Occipital lobe (tissue), 2 donors: ENCODE measurements around the gene TEDC1. TPM values are rescaled to one million over a fixed set of nuclear protein-coding genes. Genes with fewer than 3 reads are reported as not detected.
A peak's percentile ranks its signal among the peaks of the same experiment; 100 is the strongest.

Experiments used
- DNase-seq: peaks from one replicate; lab custom pipeline; 2025; lab: John Stamatoyannopoulos, UW
- total RNA-seq: library from RNA; depleted of rRNA; stranded (reverse); fragments of >200 nt; gene quantifications from one replicate; pipeline ENCODE4 v1.2.3, GENCODE V29; 2014

TEDC1 gene
- total RNA-seq, 1 donor from 2014 or later: 5.6 TPM

DNA sequence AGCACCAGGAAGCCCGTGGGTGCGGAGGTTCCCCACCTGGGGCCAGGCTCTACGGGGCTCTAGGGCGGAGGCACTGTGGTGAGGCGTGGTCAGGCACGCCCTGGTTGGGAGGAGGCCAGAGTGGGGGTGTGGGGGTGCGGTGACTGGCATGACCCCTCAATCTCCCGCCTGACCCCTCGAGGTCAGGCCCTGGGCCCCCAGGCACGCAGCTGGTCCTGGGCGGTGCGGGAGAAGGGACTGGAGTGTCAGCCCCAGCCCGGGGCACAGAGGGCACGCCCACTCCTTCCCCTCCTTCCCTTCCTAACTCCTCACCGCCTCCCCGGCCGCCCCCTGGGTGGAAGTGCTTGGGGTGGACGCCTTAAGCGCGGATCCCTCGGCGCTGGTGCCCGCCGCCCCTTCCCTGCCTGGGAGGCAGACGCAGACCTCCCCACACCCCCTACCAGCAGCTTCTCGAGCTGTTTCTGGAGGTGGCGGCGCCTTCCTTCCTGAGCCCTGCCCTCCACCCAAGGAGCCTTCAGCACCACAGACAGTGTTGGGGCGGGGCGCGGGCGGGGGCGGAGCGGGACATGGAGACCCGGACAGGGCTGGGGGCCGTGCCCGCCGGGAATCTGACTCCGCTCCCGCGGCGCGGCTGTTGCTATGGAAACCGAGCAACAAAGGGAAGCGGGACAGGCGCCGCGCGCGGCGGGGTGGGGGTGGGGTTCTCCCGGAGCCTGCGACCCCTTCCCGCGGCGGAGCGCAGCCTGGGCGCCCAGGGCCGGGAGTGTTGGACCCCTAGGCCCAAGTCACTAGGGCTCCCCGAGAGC, 17.2 kb upstream of the TEDC1 start:
- DNase-seq: peak; percentile 35

DNA sequence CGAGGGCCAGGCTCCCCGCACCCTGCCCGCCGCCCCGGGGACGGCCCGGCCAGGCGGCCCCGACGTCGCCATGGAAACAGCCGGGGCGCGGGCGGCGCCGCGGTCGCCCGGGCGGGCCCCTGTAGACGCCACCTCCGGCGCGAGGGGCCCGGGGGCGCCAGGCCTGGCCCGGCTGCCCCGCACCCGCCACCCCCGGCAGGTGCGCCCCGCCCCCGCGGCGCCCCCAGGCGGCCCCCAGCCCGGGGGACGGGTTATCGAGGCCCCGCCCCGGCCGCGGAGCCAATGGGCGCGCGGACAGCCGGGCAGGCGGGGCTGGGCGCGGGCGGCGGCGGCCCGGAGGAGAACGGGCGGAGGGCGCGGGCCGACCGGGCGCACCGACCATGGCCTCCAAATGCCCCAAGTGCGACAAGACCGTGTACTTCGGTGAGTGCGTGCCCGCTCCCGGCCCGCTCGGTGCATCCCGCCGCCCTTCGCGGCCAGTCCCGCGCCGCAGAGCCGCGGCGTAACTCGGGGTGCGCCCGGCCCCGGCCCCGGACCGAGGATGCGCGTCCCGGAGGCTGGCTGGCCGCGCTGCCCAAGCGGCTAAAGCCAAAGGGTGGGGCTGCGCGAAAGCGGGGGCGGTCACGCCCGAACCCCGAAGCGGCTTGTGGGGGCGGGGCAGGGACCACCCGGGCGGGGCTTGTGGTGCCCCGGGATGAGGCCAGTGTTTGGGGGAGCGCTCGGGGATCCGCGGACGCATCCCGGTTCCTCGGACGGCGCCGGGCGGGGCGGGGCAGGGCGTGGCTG, 16.4 kb upstream of the TEDC1 start, which contains the start of gene CRIP2:
Gene CRIP2 (plus strand): TSS at position 339 of the 786 bp plus-strand sequence. CDS start 42 bp downstream, at position 381.
- no peak for DNase-seq

DNA sequence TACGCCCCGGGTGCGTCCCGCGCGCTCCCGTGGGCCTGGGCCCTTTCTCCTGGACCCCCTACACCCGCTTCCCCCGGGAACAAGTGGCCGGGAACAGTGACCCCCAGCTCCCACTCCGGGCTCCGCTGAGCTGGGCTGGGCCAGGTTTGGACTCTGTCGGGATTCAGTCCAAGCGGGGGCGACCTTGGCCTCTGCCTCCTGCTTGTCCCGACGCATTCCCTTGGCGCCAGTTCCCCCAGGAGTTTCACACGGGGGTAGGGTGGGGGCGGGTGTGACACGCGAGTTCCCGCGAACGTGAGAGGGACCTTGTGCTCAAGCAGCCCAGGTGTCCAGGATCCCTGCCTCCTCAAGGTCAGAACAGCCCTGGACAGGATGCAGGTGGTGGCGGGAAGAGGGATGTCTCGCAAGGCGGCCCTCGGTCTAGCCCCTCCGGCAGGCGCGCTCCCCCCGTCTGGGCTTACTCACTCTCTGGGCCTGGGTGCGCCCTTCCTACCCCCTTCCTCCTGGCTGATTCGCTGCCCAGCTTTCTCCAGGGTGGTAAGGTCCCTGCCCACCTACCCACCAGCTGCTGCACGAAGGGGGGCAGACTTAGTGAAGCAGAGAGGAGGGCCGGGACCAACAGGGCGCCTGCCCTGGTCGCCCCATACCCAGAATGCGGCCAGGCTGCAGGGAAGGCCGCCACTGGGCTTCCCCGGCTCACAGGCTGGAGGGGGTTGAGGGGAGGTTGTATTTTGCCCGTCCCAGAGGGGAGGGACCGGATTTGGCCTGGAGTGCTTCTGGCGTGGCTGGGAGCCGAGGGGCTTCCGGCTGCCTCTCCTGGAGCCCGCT, 15.6 kb upstream of the TEDC1 start:
- DNase-seq: no peak

DNA sequence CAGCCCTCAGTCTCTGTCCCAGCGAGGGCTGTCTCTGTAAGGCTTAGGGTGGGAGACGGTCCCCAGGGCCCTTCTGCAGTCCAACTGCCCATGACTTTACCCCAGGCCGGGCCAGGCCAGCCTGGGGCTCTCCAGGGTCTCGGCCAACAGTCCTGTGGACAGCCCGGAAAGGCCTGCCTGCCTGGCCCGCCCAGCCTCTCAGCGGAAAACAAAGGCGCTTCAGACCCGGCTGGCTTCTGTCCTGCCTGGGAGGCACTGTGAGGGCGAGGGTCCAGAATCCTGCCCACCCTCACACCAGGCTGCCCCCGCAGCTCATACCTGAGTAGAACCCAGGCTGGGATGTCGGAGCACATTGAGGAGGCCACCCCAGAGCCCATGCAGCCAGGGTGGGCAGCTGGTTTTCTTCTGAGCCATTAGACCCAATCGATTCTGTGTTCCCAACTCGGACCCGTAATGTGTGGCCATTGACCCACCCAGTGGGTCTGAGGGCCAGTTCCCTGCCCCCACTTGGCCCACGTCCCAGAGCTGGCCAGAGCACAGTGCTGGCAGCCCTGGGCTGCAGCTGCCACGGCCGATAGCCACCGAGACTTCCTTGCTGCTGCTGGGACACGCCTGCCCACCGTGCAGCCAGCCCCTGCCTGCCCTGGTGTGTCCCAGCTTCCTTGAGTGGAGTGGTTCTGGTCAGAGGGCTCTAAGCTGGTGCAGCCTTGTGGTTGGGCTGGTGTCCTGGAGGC, 14.8 kb upstream of the TEDC1 start:
- peak; percentile 66 for DNase-seq

DNA sequence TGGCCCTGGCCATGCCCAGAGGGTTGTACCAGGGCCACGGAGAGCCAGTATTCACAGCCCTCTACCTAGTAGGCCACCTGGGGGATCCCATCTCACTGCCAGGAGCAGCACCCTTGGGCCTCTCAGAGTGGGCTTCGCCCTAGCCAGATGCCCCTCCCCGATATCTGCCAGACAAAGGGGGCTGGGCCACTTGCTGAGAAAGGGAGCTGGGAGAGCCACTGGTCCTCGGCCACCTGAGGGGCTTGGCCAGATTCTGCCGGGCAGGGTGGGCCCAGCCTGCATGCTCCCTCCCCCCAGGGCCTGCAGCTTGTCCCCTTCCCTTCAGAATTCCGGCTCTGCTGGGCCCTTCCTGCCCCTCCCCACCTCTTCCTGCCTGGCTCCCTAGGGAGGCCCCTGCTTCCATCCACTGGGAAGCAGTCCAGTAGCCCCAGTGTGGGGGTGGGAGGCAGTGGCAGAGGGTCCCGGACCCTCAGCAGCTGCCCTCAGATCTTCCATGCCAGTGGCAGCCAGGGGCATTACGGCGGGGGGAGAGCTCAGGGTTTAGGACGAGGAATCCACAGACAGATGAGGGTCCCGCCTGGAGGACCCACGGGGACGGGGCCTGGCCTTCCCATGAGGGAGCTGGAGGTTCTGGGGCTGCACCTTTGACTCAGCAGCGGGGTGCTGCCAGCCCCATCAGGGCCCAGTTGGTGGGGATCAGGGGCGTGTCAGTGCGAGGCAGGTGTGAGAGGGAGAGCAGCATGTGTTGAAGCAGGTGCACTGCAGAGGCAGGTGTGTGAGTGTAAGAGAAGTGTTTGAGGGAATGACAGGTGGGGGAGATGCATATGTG, 14.0 kb upstream of the TEDC1 start:
- no peak for DNase-seq

DNA sequence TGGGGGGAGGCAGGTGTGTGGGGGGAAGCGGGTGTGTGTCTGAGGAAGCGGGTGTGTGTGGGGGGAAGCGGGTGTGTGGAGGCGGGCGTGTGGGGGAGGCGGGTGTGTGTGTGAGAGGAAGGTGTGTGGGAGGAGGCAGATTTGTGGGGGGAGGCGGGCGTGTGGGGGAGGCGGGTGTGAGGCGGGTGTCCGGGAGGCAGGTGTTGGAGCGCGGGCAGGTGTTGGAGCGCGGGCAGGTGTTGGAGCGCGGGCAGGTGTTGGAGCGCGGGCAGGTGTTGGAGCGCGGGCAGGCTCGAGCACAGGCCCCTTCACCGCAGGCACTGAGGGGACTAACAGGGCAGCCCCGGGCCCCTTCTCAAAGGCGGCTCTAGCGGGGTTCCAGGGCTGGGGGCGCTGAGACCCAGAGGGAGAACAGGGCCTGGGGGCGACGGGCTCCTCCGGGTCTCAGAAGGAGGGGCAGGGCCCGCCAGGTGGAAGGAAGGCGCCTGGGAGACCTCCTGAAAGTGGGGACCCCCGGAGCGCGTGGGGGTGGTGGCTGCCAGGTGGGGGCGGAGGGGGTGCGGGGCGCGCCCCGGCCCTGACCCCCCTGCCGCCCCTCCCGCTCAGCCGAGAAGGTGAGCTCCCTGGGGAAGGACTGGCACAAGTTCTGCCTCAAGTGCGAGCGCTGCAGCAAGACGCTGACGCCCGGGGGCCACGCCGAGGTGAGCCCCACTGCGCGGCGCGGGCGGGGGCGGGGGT, 13.2 kb upstream of the TEDC1 start:
- DNase-seq: no peak

DNA sequence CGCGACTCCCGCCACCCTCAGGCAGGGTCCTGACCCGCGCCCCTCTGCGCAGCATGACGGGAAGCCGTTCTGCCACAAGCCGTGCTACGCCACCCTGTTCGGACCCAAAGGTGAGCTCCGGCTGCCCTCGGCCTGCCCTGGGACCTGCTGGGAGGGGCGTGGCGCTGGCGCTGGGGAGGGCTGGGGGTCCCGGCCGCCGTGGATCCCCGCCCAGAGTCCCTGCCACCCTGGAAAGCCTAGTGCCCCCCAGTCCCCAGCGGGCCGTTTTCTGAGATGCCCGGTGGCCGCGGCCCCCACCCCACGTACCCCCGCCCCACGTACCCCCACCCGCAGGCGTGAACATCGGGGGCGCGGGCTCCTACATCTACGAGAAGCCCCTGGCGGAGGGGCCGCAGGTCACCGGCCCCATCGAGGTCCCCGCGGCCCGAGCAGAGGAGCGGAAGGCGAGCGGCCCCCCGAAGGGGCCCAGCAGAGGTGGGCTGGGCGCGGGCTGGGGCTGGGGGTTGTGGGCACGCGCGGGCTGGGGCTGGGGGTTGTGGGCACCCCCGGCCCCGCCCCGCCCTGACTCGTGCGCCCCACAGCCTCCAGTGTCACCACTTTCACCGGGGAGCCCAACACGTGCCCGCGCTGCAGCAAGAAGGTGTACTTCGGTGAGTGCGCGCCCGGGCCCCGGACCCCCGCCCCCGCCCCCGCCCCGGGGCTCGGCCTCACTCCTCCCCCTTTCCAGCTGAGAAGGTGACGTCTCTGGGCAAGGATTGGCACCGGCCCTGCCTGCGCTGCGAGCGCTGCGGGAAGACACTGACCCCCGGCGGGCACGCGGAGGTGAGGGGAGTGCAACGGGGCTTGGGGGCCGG, 12.4 kb upstream of the TEDC1 start:
- DNase-seq: no peak

DNA sequence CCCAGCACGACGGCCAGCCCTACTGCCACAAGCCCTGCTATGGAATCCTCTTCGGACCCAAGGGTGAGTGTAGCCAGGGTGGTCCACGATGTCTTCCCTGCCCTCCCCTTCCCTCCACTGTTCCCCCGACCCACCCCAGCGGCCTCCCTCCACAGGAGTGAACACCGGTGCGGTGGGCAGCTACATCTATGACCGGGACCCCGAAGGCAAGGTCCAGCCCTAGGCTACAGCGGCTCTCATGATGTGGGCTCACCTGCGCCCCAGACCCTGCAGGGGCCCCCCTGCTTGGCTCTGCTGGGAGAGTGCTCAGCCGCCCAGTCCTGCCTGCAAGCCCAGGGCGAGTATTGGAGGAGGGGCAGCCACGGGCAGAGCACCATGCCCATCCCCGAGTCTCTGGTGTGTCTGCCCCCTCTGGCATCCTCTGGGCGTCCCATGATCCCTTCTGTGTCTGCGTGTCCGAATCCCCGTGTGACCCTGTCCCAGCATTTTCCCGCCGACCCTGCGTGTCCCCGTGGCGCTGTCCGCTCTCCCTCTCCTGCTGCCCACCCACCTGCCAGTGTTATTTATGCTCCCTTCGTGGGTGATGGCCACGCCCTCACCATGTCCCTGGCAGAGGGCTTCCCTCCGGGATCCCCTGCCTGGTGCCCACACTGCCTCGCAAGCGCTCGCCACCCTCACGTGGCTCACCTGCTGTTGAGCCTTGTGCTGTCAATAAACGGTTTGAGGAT, 11.5 kb upstream of the TEDC1 start:
- DNase-seq: no peak

DNA sequence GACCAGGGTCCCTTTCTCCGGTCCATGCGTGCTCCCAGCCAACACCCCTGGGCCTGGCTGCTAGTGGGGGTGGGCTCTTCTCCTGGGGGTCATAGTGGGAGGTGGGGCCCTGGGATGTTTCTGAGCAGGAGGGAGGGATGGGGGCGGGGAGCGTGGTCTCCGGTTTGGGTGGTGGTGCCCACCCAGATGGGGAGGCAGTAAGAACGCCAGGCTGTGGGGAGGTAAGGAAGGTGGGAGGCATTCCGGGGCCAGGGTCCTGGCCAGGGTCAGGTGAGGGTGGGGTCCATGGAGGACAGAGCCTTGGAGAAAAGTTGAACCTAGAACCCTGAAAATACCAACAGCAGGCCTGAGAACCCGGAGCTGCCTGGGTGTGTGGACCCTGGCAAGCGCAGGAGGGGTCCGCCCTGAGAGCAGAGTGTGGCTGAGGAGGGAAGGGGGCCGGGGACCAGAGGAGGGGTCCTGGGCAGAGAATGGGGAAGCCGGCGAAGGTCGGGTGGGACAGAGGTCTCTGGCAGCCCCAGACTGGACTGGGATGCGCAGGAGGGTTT, 10.8 kb upstream of the TEDC1 start:
- no peak for DNase-seq

DNA sequence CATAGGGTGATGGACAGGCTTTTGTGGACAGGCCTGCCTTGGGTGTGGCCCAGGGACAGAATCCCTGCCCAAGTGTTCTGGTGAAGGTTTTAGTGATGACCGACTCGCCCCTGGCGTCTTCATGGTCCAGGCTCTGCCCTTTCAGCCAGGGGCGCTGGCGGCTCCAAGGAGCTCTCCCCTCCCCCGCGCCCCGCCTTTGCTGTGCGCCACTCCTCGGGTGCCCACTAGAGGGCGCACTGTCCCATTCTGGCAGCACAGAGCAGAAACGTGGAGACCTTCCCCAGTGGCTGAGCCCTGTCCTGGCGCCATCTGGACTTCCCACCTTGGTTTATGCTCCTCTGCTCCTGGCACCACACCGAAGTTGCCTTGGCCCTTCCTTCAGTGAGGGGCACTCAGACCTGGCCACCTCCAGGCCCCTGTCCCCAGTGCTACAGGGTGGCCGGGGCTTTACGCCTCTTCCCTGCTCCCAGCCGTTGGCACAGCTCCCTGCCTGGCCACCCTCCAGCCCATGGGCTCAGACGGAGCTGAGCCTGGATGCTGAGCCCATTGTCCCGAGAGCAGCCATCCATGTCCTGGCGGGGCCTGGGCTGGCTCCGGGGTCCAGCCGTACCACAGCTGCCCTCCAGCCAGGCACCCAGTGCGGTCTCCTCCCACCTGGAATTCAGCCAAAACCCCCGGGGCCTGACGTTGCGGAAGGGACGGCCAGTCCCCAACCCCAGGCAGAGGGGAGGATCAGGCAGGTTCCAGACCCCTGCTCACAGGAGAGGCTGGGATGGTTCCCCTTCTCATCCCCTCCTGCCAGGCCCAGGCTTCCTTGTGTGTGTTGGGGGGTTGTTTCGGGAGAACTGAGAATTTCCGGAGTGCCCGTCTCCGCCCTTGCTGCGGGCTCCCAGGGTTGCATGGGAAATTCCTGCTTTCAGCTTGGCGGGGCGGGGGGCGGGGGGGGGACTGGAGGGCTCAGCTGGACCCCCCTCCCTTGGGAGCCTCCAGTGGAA, 9.9 kb upstream of the TEDC1 start:
- DNase-seq: peak; percentile 84

DNA sequence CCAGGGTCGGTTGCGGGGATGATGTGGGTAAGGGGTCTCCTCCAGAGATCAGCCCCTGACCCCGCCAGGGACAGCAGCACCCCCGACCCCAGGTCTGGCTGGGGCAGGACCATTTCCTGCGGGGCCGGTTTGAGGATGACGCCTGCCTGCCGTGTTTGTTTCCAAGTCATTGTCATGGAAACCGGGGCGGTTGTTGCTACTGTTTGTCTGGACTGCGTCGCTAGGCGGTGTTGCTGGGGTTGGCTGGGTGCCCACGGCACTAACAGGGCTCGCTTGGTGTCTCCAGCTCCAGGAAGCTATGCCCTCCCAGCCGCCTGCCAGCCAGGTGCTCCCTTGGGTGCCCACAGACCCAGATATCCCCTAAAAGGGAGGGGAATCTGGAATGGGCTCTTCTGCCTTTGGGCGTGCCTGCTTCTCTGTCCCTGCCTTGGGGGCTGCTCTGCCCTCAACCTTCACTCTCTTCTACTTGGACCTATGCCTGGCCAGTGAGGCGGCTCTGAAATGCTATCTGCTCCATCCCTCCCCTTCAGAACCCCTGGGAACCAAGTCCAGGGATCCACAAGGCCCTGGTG, 9.1 kb upstream of the TEDC1 start:
- peak; percentile 77 for DNase-seq

DNA sequence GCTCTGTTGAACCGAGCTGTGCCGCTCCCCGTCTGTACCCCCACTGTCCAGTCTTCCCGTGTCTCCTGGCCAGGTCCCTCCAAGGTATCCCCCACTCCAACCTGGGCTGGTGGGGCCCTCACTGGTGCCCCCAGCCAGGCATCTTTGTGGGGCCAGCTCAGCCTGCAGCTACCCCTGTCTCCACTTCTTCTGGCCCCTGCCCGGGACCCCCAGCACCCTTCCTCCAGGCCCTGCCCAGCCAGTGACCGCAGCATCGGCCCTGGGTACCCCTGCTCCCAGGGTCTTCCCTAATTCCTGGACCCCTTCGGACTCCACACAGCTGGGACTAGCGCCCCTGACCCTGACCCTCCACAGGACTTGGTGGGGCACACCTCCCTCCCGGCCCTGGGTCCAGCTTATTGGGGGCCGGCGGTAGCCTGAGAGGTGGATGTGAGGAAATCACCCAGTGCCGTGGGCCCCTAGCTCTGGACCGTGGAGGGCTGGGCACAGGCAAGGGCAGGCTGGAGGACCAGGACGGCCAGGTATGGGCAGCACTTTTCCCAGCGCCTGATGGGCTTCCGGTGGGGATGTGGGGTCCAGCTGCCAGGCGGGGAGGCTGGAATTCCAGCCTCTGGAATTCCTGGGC, 8.4 kb upstream of the TEDC1 start:
- no peak for DNase-seq

DNA sequence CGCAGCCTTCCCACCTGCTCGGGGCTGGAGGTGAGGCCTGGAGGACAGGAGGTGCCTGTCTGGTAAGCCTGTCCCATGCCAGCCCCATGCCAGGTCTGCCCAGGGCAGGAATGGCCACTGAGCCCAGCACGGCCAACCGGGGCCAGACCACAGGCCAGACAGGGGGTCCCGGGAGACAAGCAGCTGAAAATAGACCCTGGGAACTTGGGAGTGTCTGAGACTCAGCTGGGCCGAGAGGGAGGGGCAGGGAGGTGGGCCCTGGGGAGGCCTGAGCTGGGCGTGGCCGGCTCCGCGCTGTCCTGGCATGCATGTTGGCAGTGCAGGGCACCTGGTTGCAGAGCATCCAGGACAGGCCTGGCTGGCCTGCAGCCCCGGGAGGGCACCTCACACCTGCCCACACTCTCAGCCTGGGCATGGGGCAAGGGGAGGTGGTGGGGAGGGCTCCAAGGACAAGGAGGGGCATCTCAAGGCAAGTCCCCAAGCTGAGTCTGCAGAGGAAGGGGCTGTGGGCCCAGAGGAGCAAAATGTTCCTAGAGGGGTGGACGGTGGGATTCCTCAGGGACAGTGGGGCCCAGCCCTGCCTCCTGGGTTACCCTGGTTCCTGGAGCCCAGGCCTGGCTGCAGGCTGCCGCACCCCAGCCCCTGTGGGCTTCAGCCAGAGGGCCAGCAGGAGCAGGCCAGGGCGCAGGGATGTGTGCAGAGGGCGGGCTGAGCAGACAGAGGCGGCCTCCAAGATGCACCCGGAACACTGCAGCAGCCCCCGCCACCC, 7.6 kb upstream of the TEDC1 start:
- no peak for DNase-seq
